HepG2 (cell line): ENCODE measurements around the gene DUS2. TPM values are rescaled to one million over a fixed set of nuclear protein-coding genes. Genes with fewer than 3 reads are reported as not detected.
A peak's percentile ranks its signal among the peaks of the same experiment; 100 is the strongest.

Experiments used
- CREB1 ChIP-seq, 2 experiments: fragments of 450-650 bp in 1 of 2; IDR thresholded peaks; 2 replicates each; pipeline ENCODE4 v1.6.1; 2016 to 2017; ENCODE audit warnings: control low read depth in 1 of 2, mild to moderate bottlenecking in 1 of 2, missing compliant biosample characterization in 1 of 2, missing genetic modification characterization in 1 of 2
- ESRRA ChIP-seq: sonication (generic); formaldehyde crosslinking; IDR thresholded peaks from 2 replicates; pipeline ENCODE4 v1.5.1; 2020; ENCODE audit warnings: mild to moderate bottlenecking, low read depth, missing genetic modification reagents
- GTF2F1 ChIP-seq: fragments of 150-350 bp; IDR thresholded peaks from 2 replicates; pipeline ENCODE4 v1.6.1; 2014; ENCODE audit warnings: low read length
- HNF4A ChIP-seq: sonication (generic); formaldehyde crosslinking; IDR thresholded peaks from 2 replicates; pipeline ENCODE4 v1.4.0; 2020; ENCODE audit warnings: missing genetic modification reagents
- IRF2 ChIP-seq: IDR thresholded peaks from 2 replicates; pipeline ENCODE4 v1.6.1; 2018; ENCODE audit warnings: missing genetic modification reagents, missing compliant biosample characterization
- KDM1A ChIP-seq: IDR thresholded peaks from 2 replicates; pipeline ENCODE4 v1.6.1; 2016; ENCODE audit warnings: missing compliant biosample characterization
- MED8 ChIP-seq: sonication (generic); formaldehyde crosslinking; IDR thresholded peaks from 2 replicates; pipeline ENCODE4 v1.8.1; 2023; ENCODE audit warnings: mild to moderate bottlenecking, missing genetic modification reagents; ENCODE audit not compliant: insufficient replicate concordance
- NFKB2 ChIP-seq: sonication (generic); formaldehyde crosslinking; IDR thresholded peaks from 2 replicates; pipeline ENCODE4 v1.4.0; 2020; ENCODE audit warnings: missing genetic modification reagents, borderline replicate concordance
- NR2F6 ChIP-seq, 2 experiments: IDR thresholded peaks; 2 replicates each; pipeline ENCODE4 v1.6.1; 2016; ENCODE audit warnings: antibody characterized with exemption in 1 of 2, mild to moderate bottlenecking in 1 of 2
- RARA ChIP-seq: IDR thresholded peaks from 2 replicates; pipeline ENCODE4 v1.6.1; 2016; ENCODE audit warnings: missing genetic modification reagents, missing compliant biosample characterization
- SIX1 ChIP-seq: sonication (generic); formaldehyde crosslinking; IDR thresholded peaks from 2 replicates; pipeline ENCODE4 v1.4.0; 2020; ENCODE audit warnings: missing genetic modification reagents, borderline replicate concordance
- TCF12 ChIP-seq, 2 experiments: fragments of 450-650 bp in 1 of 2; sonication (generic) in 1 of 2; formaldehyde crosslinking in 1 of 2; IDR thresholded peaks; 2 replicates each; pipeline versions ENCODE4 v1.6.1 to v1.8.0; 2017 to 2022; ENCODE audit warnings: antibody characterized with exemption in 1 of 2, mild to moderate bottlenecking in 1 of 2, missing genetic modification reagents in 1 of 2, moderate library complexity in 1 of 2
- TCF7L2 ChIP-seq: IDR thresholded peaks from 2 replicates; pipeline ENCODE4 v1.6.1; 2011; ENCODE audit warnings: mild to moderate bottlenecking, low read depth, low read length, moderate library complexity
- ZFP1 ChIP-seq: IDR thresholded peaks from 2 replicates; pipeline ENCODE4 v1.6.1; 2016
- ZNF292 ChIP-seq: sonication (generic); formaldehyde crosslinking; IDR thresholded peaks from 2 replicates; pipeline ENCODE4 v1.8.1; 2022; ENCODE audit warnings: mild to moderate bottlenecking, low read depth, missing genetic modification reagents, borderline replicate concordance
- ZNF337 ChIP-seq: sonication (generic); formaldehyde crosslinking; IDR thresholded peaks from 2 replicates; pipeline ENCODE4 v1.5.1; 2020; ENCODE audit warnings: missing genetic modification reagents, low read depth, mild to moderate bottlenecking, borderline replicate concordance
- ZNF567 ChIP-seq: sonication (generic); formaldehyde crosslinking; IDR thresholded peaks from 2 replicates; pipeline ENCODE4 v1.8.1; 2023; ENCODE audit warnings: mild to moderate bottlenecking, missing genetic modification reagents, borderline replicate concordance
- ZNF749 ChIP-seq: sonication (generic); formaldehyde crosslinking; IDR thresholded peaks from 2 replicates; pipeline ENCODE4 v1.8.0; 2022; ENCODE audit warnings: mild to moderate bottlenecking, missing genetic modification reagents, moderate library complexity, borderline replicate concordance
- ZNF761 ChIP-seq: sonication (generic); formaldehyde crosslinking; conservative IDR thresholded peaks from 2 replicates; pipeline ENCODE4 v1.4.0; 2020; ENCODE audit warnings: mild to moderate bottlenecking, missing genetic modification reagents
- polyA plus RNA-seq, 8 experiments: library from polyadenylated mRNA; depleted of rRNA in 3 of 8; stranded (reverse) in 7 of 8; unstranded in 1 of 8; fragments of >200 nt; fragmentation: Illumina TruSeq in 4 of 8; extraction: Trizol in 4 of 8; gene quantifications; 2 replicates each; pipeline versions ENCODE4 v1.2.1 to v1.2.3, GENCODE V29; 2011 to 2016; ENCODE audit warnings: low read depth in 4 of 8, missing spikeins in 1 of 8, mixed read lengths in 1 of 8; ENCODE audit not compliant: insufficient read depth in 1 of 8
- total RNA-seq, 5 experiments: library from RNA; depleted of rRNA; stranded (reverse); fragments of >200 nt; fragmentation: Illumina TruSeq; extraction: Trizol; gene quantifications; 2 replicates each; pipeline ENCODE4 v1.2.3, GENCODE V29; 2016; ENCODE audit warnings: low read depth in 1 of 5
- TF ChIP-seq, protein P1 (sequence below): sonication (generic); formaldehyde crosslinking; IDR thresholded peaks from 2 replicates; pipeline ENCODE4 v1.5.0; 2020; ENCODE audit warnings: missing genetic modification reagents
- TF ChIP-seq, protein P2 (sequence below): sonication (generic); formaldehyde crosslinking; IDR thresholded peaks from 2 replicates; pipeline ENCODE4 v1.5.0; 2020; ENCODE audit warnings: mild to moderate bottlenecking, missing genetic modification reagents
- TF ChIP-seq, protein P3 (sequence below): sonication (generic); formaldehyde crosslinking; IDR thresholded peaks from 2 replicates; pipeline ENCODE4 v1.8.0; 2022; ENCODE audit warnings: missing genetic modification reagents, mild to moderate bottlenecking, borderline replicate concordance
- TF ChIP-seq, protein P4 (sequence below): sonication (generic); formaldehyde crosslinking; IDR thresholded peaks from 2 replicates; pipeline ENCODE4 v1.4.0; 2020; ENCODE audit warnings: missing genetic modification reagents

The DUS2 gene
- total and polyA plus RNA-seq, 2 of the 13 experiments (the other 11 are each of a cell fraction or from before 2014, with no cell fraction given): 17.8 to 25.1 TPM

DNA sequence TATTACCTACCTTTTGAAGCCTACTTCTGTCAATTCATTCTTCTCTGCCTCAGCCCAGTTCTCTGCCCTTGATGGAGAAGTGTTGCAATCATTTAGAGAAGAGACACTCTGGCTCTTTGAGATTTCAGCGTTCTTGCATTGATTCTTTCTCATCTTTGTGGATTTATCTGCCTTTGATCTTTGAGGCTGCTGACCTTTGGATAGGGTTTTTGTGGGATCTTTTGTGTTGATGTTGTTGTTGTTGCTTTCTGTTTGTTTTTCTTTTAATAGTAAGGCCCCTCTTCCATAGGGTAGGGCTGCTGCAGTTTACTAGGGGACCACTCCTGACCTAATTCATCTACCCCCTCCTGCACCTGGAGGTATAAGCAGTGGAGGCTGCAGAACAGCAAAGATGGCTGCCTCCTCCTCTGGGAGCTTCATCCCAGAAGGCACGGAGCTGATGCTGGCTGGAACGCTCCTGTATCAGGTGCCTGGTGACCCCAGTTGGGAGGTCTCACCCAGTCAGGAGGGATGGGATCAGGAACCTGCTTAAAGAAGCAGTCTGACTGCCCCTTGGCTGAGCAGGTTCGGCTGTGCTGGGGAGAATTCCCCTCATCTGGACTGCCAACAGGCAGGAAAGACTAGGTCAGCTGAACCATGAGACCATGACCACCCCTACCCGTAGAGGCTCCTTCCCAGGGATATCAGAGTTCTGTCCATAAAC is 90.1 kb downstream of the DUS2 start (continued):
- no peak for TF ChIP-seq TCF12 (IDR thresholded peaks at IDR 0.05)
- TF ChIP-seq TCF12 (CRISPR knock-in tag; IDR thresholded peaks at IDR 0.05): 0 out of 2 replicates have a peak, but pooled peaks have one; percentile 56
- TF ChIP-seq NR2F6 (IDR thresholded peaks at IDR 0.05): peak; percentile 90
- TF ChIP-seq NR2F6 (CRISPR knock-in tag; IDR thresholded peaks at IDR 0.05): peak; percentile 88
- TF ChIP-seq ESRRA (CRISPR knock-in tag): peak; percentile 71
- peak; percentile 85 for TF ChIP-seq SIX1 (CRISPR knock-in tag)
- peak; percentile 68; the same call in 1 of the 2 replicates for TF ChIP-seq ZNF749 (CRISPR knock-in tag)
- TF ChIP-seq CREB1 (IDR thresholded peaks at IDR 0.05): no peak
- TF ChIP-seq CREB1 (CRISPR knock-in tag; IDR thresholded peaks at IDR 0.05): peak; percentile 81
- no peak for TF ChIP-seq GTF2F1
- peak; percentile 92 for TF ChIP-seq ZFP1 (CRISPR knock-in tag)
- TF ChIP-seq ZNF761 (CRISPR knock-in tag): no peak
- TF ChIP-seq ZNF337 (CRISPR knock-in tag): 0 out of 2 replicates have a peak, but pooled peaks have one; percentile 51
- TF ChIP-seq, protein P1, sequence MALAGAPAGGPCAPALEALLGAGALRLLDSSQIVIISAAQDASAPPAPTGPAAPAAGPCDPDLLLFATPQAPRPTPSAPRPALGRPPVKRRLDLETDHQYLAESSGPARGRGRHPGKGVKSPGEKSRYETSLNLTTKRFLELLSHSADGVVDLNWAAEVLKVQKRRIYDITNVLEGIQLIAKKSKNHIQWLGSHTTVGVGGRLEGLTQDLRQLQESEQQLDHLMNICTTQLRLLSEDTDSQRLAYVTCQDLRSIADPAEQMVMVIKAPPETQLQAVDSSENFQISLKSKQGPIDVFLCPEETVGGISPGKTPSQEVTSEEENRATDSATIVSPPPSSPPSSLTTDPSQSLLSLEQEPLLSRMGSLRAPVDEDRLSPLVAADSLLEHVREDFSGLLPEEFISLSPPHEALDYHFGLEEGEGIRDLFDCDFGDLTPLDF (CRISPR knock-in tag): no peak
- TF ChIP-seq HNF4A (CRISPR knock-in tag): peak; percentile 91
- peak; percentile 83 for TF ChIP-seq KDM1A
- TF ChIP-seq, protein P2, sequence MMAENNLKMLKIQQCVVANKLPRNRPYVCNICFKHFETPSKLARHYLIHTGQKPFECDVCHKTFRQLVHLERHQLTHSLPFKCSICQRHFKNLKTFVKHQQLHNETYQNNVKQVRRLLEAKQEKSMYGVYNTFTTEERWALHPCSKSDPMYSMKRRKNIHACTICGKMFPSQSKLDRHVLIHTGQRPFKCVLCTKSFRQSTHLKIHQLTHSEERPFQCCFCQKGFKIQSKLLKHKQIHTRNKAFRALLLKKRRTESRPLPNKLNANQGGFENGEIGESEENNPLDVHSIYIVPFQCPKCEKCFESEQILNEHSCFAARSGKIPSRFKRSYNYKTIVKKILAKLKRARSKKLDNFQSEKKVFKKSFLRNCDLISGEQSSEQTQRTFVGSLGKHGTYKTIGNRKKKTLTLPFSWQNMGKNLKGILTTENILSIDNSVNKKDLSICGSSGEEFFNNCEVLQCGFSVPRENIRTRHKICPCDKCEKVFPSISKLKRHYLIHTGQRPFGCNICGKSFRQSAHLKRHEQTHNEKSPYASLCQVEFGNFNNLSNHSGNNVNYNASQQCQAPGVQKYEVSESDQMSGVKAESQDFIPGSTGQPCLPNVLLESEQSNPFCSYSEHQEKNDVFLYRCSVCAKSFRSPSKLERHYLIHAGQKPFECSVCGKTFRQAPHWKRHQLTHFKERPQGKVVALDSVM (CRISPR knock-in tag): peak; percentile 50
- peak; percentile 64; the same call in 1 of the 2 replicates for TF ChIP-seq ZNF292 (CRISPR knock-in tag)
- peak; percentile 53 for TF ChIP-seq MED8 (CRISPR knock-in tag)
- peak; percentile 87 for TF ChIP-seq TCF7L2
- TF ChIP-seq, protein P3, sequence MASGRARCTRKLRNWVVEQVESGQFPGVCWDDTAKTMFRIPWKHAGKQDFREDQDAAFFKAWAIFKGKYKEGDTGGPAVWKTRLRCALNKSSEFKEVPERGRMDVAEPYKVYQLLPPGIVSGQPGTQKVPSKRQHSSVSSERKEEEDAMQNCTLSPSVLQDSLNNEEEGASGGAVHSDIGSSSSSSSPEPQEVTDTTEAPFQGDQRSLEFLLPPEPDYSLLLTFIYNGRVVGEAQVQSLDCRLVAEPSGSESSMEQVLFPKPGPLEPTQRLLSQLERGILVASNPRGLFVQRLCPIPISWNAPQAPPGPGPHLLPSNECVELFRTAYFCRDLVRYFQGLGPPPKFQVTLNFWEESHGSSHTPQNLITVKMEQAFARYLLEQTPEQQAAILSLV (CRISPR knock-in tag): no peak
- peak; percentile 86 for TF ChIP-seq RARA
- TF ChIP-seq, protein P4, sequence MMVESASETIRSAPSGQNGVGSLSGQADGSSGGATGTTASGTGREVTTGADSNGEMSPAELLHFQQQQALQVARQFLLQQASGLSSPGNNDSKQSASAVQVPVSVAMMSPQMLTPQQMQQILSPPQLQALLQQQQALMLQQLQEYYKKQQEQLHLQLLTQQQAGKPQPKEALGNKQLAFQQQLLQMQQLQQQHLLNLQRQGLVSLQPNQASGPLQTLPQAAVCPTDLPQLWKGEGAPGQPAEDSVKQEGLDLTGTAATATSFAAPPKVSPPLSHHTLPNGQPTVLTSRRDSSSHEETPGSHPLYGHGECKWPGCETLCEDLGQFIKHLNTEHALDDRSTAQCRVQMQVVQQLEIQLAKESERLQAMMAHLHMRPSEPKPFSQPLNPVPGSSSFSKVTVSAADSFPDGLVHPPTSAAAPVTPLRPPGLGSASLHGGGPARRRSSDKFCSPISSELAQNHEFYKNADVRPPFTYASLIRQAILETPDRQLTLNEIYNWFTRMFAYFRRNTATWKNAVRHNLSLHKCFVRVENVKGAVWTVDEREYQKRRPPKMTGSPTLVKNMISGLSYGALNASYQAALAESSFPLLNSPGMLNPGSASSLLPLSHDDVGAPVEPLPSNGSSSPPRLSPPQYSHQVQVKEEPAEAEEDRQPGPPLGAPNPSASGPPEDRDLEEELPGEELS (CRISPR knock-in tag): peak; percentile 100
- 0 out of 2 replicates have a peak, but pooled peaks have one; percentile 76 for TF ChIP-seq IRF2 (CRISPR knock-in tag)
- TF ChIP-seq NFKB2: 0 out of 2 replicates have a peak, but pooled peaks have one; percentile 59
- TF ChIP-seq ZNF567 (CRISPR knock-in tag): 0 out of 2 replicates have a peak, but pooled peaks have one; percentile 21
